ENCODE measurements around the gene HAPLN2. TPM values are rescaled to one million over a fixed set of nuclear protein-coding genes. Genes with fewer than 3 reads are reported as not detected.

The HAPLN2 gene
- total RNA-seq, 2 donors from 2014 or later = 6.1 to 10.2 TPM

DNA sequence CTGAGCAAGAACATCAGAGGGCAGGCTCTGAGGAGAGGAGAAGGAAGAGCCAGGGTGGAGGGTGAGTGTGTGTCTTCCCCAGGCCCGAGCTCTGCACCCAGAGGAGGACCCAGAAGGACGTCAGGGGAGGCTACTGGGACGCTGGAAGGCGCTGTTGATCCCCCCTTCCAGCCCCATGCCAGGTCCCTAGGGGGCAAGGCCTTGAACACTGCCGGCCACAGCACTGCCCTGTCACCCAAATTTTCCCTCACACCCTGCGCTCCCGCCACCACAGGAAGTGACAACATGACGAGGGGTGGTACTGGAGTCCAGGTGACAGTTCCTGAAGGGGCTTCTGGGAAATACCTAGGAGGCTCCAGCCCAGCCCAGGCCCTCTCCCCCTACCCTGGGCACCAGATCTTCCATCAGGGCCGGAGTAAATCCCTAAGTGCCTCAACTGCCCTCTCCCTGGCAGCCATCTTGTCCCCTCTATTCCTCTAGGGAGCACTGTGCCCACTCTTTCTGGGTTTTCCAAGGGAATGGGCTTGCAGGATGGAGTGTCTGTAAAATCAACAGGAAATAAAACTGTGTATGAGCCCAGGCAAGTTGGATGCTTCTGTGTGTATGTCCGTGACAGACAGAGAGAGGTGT is 39.8 kb downstream of the HAPLN2 start:
- intact Hi-C loops (cut with DNase I) = loop anchor here (5.0 kb wide), 1 partner anchor 272 kb away; no protein-coding TSS in a partner anchor
- Histone ChIP-seq H3K27ac (no peak overlapping the region), H3K4me1 (replicated peaks) (peaks cover 7% of the 10 kb centered on the region), H3K27me3 (replicated peaks; ENCODE audit: insufficient read depth) (peaks cover 2% of the 10 kb centered on the region), H3K9me3 (no peaks in the 10 kb centered on the region), H3K4me3 (no peak overlapping the region), H3K36me3 (no peaks in the 10 kb centered on the region)
- DNase-seq (ENCODE audit: low spot score) = no peak
- WGBS = 78% methylated on average over 10 of the region's 10 CpGs
- no peak for TF ChIP-seq POLR2A (IDR thresholded peaks at IDR 0.05)

DNA sequence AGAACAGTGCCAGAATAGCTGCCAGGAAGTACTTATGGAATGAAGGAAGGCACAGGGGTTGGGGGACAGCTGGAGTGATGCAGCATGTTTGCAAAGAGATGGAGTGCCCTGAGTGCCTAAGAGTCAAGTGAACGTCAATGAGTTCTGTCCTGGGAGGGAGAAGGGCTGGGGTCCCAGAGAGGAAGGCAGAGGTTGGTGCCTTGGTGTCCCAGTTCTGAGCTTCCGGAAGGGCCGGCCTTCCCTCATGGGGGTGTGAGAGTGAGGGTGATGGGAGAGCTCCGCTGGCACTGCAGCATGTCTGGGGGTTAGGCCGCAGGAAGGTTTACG is 40.4 kb downstream of the HAPLN2 start:
- Histone ChIP-seq H3K27me3 (replicated peaks; ENCODE audit: insufficient read depth) (peaks cover under 1% of the 10 kb centered on the region), H3K36me3 (no peaks in the 10 kb centered on the region), H3K27ac (no peak overlapping the region), H3K4me3 (no peak overlapping the region), H3K9me3 (no peaks in the 10 kb centered on the region), H3K4me1 (replicated peaks) (peaks cover 7% of the 10 kb centered on the region)
- intact Hi-C loops (cut with DNase I) = loop anchor here (5.0 kb wide), 1 partner anchor 272 kb away; no protein-coding TSS in a partner anchor
- no peak for DNase-seq (ENCODE audit: low spot score)
- 31% methylated on average over 6 of the region's 6 CpGs for WGBS
- TF ChIP-seq POLR2AphosphoS5 (IDR thresholded peaks at IDR 0.05) = no peak
- TF ChIP-seq POLR2A (IDR thresholded peaks at IDR 0.05) = no peak
- TF ChIP-seq, protein P1, sequence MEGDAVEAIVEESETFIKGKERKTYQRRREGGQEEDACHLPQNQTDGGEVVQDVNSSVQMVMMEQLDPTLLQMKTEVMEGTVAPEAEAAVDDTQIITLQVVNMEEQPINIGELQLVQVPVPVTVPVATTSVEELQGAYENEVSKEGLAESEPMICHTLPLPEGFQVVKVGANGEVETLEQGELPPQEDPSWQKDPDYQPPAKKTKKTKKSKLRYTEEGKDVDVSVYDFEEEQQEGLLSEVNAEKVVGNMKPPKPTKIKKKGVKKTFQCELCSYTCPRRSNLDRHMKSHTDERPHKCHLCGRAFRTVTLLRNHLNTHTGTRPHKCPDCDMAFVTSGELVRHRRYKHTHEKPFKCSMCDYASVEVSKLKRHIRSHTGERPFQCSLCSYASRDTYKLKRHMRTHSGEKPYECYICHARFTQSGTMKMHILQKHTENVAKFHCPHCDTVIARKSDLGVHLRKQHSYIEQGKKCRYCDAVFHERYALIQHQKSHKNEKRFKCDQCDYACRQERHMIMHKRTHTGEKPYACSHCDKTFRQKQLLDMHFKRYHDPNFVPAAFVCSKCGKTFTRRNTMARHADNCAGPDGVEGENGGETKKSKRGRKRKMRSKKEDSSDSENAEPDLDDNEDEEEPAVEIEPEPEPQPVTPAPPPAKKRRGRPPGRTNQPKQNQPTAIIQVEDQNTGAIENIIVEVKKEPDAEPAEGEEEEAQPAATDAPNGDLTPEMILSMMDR (IDR thresholded peaks at IDR 0.05) = no peak

DNA sequence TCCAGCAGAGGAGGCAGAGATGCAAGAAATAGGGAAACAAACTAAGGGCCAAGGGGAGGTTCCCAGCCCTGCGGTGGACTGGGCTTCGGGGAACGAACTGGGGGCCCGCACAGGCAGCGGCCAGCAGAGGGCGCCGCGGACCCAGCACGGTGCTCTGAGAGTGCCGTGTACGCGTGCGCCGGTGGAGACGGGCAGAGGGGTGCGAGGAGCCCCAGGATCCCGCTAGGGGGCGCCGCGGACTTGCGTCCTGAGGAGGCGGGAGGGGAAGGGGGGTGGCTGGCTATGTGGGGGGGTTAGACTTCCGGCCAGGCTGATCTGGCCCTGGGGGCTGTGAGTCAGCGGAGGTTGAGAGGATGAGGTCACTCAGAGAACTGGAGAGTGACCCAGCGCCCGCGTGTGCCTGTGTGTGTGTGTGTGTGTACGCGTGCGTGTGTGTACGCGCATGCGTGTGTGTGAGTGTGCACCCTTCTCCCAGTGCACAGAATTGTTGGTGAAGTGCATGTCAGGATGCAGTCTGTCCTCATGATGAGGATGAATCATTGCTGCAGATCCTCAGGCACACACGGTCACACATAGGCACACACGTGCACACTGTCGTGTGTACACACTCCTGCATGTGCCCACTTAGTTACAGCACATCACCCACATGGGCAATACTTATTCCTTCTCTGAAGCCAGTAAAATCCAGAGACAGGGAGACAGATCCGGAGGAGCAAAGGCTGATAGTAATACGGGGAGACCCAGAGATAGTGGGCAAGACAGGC is 41.0 kb downstream of the HAPLN2 start:
- Histone ChIP-seq H3K4me1 (replicated peaks) (peaks cover 7% of the 10 kb centered on the region), H3K9me3 (no peaks in the 10 kb centered on the region), H3K27ac (peak overlapping the region; percentile 45 to 57), H3K27me3 (replicated peaks; ENCODE audit: insufficient read depth) (no peaks in the 10 kb centered on the region), H3K4me3 (no peak overlapping the region), H3K36me3 (no peaks in the 10 kb centered on the region)
- DNase-seq (ENCODE audit: low spot score) = peak; percentile 78
- intact Hi-C loops (cut with DNase I) = loop anchor here (1.0 to 5.0 kb wide), 2 partner anchors 18 to 273 kb away; no protein-coding TSS in a partner anchor
- no peak for TF ChIP-seq POLR2A (IDR thresholded peaks at IDR 0.05)
- peak; percentile 64 for TF ChIP-seq POLR2AphosphoS5 (IDR thresholded peaks at IDR 0.05)
- TF ChIP-seq, protein P1 (IDR thresholded peaks at IDR 0.05) = peak; percentile 95 to 99 (median 97)
- 18% methylated on average over 38 of the region's 38 CpGs for WGBS

DNA sequence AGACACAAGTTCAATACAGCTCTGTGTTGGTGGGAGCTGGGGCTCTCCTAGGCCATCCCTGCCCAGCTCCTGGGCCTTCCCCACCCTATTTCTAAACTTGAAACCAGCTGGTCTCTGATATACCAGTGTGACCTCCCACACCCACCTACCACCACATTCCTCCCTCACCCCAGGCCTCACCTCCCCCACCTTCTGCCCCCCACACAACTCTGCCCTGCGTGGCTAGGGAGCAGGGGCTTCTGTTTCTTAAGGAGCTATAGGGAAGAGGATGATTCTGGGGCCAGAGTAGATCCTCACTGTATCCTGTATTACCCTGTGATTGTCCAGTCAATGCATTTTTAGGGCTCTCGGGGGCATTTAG is 41.5 kb downstream of the HAPLN2 start:
- intact Hi-C loops (cut with DNase I) = loop anchor here (1.0 kb wide), 1 partner anchor 18 kb away; no protein-coding TSS in a partner anchor
- 83% methylated on average over 2 of the region's 2 CpGs for WGBS
- peaks cover 7% of the 10 kb centered on the region for H3K4me1 ChIP-seq (replicated peaks)
- no peak for DNase-seq (ENCODE audit: low spot score)
- H3K36me3 ChIP-seq = no peaks in the 10 kb centered on the region
- TF ChIP-seq POLR2AphosphoS5 (IDR thresholded peaks at IDR 0.05) = no peak
- TF ChIP-seq POLR2A (IDR thresholded peaks at IDR 0.05) = no peak
- TF ChIP-seq, protein P1 (IDR thresholded peaks at IDR 0.05) = no peak
- H3K27ac ChIP-seq = peak overlapping the region; percentile 45 to 57
- H3K27me3 ChIP-seq (replicated peaks; ENCODE audit: insufficient read depth) = no peaks in the 10 kb centered on the region
- H3K9me3 ChIP-seq = no peaks in the 10 kb centered on the region
- no peak overlapping the region for H3K4me3 ChIP-seq

DNA sequence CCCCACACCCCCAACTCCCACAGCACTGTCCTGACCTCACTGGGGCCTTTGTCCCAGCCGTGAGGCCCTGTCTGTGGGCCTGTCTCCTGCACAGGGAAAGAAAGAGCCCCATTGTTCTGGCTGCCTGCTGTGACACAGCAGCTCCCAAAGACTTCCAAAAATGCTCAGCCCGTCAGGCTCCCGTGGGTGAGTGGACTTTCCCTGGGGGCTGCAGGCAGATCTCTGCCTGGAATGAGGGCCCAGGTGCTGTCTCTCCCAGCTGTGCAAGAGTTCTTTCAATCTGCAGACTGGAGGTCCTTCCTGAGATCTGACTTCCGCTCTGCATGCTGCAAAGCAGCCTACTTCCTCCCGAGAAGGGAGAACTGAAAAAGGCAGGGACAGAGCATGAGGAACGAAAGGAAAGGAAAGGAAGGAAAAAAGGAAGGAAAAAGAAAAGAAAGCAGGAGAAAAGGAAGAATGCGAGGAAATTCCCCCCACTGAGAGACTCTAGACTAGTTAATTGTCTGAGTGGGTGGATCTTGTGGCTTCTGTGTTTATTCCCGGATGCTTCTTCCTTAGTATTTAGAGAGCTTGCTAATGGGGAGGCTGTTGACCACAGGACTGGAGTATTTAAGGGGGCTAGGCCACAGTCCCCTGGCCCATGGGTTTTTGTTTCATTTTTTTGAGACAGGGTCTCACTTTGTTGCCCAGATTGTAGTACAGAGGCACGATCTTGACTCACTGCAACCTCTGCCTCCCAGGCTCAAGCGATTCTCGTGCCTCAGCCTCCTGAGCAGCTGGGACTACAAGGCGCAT is 43.0 kb downstream of the HAPLN2 start:
- Histone ChIP-seq H3K4me3 (no peak overlapping the region), H3K9me3 (no peaks in the 10 kb centered on the region), H3K36me3 (no peaks in the 10 kb centered on the region), H3K4me1 (replicated peaks) (peaks cover 2% of the 10 kb centered on the region), H3K27ac (peak overlapping the region; percentile 53 to 57), H3K27me3 (replicated peaks; ENCODE audit: insufficient read depth) (no peaks in the 10 kb centered on the region)
- TF ChIP-seq POLR2AphosphoS5 (IDR thresholded peaks at IDR 0.05) = no peak
- TF ChIP-seq, protein P1 (IDR thresholded peaks at IDR 0.05) = no peak
- no peak for TF ChIP-seq POLR2A (IDR thresholded peaks at IDR 0.05)
- no peak for DNase-seq (ENCODE audit: low spot score)
- intact Hi-C loops (cut with DNase I) = no loop called here
- 59% methylated on average over 12 of the region's 12 CpGs for WGBS

Data from prostate gland (tissue), 2 donors.